SU-DHL-6 (cell line): ENCODE measurements around the gene DIP2C.

Experiments
- H2AFZ ChIP-seq: fragments of 200-600 bp; sonication (generic); 2 replicates; pipeline ENCODE4 v1.6.1; 2014; ENCODE audit warnings: low read depth, mild to moderate bottlenecking, moderate library complexity, mixed read lengths, antibody characterized with exemption, low read length; ENCODE audit not compliant: severe bottlenecking
- H3F3A ChIP-seq: fragments of 200-600 bp; shearing (Covaris generic); 2 replicates; pipeline ENCODE4 v1.6.0; 2016; ENCODE audit warnings: antibody characterized with exemption, mild to moderate bottlenecking; ENCODE audit not compliant: insufficient read depth
- H3K27ac ChIP-seq: fragments of 200-600 bp; sonication (generic); 2 replicates; pipeline ENCODE4 v1.5.1; 2016; ENCODE audit warnings: low read depth, mild to moderate bottlenecking, low read length, moderate library complexity, mixed read lengths
- H3K27me3 ChIP-seq: fragments of 200-600 bp; sonication (generic), shearing (Covaris generic); 2 replicates; pipeline ENCODE4 v1.6.0; 2014; ENCODE audit warnings: mild to moderate bottlenecking, low read length
- H3K36me3 ChIP-seq: fragments of 200-600 bp; sonication (generic); 2 replicates; pipeline ENCODE4 v1.6.1; 2014; ENCODE audit warnings: mild to moderate bottlenecking, low read length, mixed read lengths
- H3K4me2 ChIP-seq: fragments of 300-600, 200-600 bp; shearing (Covaris generic), sonication (generic); 2 replicates; pipeline ENCODE4 v1.6.0; 2014; ENCODE audit warnings: low read length, low read depth, mild to moderate bottlenecking; ENCODE audit not compliant: poor library complexity, severe bottlenecking
- H3K4me3 ChIP-seq: fragments of 200-600 bp; sonication (generic); 2 replicates; pipeline ENCODE4 v1.5.1; 2014; ENCODE audit warnings: antibody characterized with exemption, low read length, mild to moderate bottlenecking, mixed read lengths; ENCODE audit not compliant: insufficient read depth, poor library complexity, severe bottlenecking
- H3K79me2 ChIP-seq: fragments of 200-600 bp; sonication (generic); 2 replicates; pipeline ENCODE4 v1.6.1; 2014; ENCODE audit warnings: mild to moderate bottlenecking, low read length, moderate library complexity; ENCODE audit not compliant: insufficient read depth
- H3K9ac ChIP-seq: fragments of 200-600 bp; sonication (generic); 2 replicates; pipeline ENCODE4 v1.7.0; 2014; ENCODE audit warnings: mild to moderate bottlenecking, low read length
- H3K9me2 ChIP-seq: fragments of 200-600 bp; sonication (generic); replicated peaks from 2 replicates; pipeline ENCODE4 v1.6.1; 2014; ENCODE audit warnings: low read length; ENCODE audit not compliant: insufficient read depth
- H3K9me3 ChIP-seq: fragments of 200-600 bp; sonication (generic); 2 replicates; pipeline ENCODE4 v1.6.1; 2014; ENCODE audit warnings: low read length, mixed read lengths; ENCODE audit not compliant: insufficient read depth
- H4K20me1 ChIP-seq: fragments of 200-600 bp; sonication (generic); 2 replicates; pipeline ENCODE4 v1.6.1; 2014; ENCODE audit warnings: low read depth, mild to moderate bottlenecking, antibody characterized with exemption, low read length, moderate library complexity, mixed read lengths
- EZH2phosphoT487 ChIP-seq: fragments of 200-600 bp; sonication (generic), shearing (Covaris generic); conservative IDR thresholded peaks from 2 replicates; pipeline ENCODE4 v1.6.1; 2018; ENCODE audit warnings: mild to moderate bottlenecking, antibody characterized with exemption, low read length, moderate library complexity, mixed read lengths
- TF ChIP-seq, protein P1 (sequence below): fragments of 200-600 bp; sonication (generic); IDR thresholded peaks from one replicate; pipeline ENCODE4 v1.5.1; 2017; ENCODE audit warnings: antibody characterized with exemption, mild to moderate bottlenecking, low read length, moderate library complexity; ENCODE audit not compliant: insufficient read depth, poor library complexity, severe bottlenecking

DIP2C gene

GRCh38 chr10:689452-690371 lies at the start of gene DIP2C:
Gene DIP2C, minus strand, starts transcription at chr10:689668. Its CDS starts 90 bp downstream, at chr10:689578.
- H3K9ac ChIP-seq, result no peak within 1 kb of the TSS
- no peaks in the 10 kb centered on the region for H3K79me2 ChIP-seq
- no peaks in the 10 kb centered on the region for H3F3A ChIP-seq
- no peaks in the 10 kb centered on the region for H3K27me3 ChIP-seq
- no peak within 1 kb of the TSS for H3K4me3 ChIP-seq
- H4K20me1 ChIP-seq, result no peaks in the 10 kb centered on the region
- no peak within 1 kb of the TSS for H2AFZ ChIP-seq
- H3K4me2 ChIP-seq, result no peak within 1 kb of the TSS
- no peaks in the 10 kb centered on the region for H3K36me3 ChIP-seq
- H3K9me2 ChIP-seq, result no peaks in the 10 kb centered on the region
- no peak within 1 kb of the TSS for H3K27ac ChIP-seq
- no peaks in the 10 kb centered on the region for H3K9me3 ChIP-seq
- TF ChIP-seq, protein P1, sequence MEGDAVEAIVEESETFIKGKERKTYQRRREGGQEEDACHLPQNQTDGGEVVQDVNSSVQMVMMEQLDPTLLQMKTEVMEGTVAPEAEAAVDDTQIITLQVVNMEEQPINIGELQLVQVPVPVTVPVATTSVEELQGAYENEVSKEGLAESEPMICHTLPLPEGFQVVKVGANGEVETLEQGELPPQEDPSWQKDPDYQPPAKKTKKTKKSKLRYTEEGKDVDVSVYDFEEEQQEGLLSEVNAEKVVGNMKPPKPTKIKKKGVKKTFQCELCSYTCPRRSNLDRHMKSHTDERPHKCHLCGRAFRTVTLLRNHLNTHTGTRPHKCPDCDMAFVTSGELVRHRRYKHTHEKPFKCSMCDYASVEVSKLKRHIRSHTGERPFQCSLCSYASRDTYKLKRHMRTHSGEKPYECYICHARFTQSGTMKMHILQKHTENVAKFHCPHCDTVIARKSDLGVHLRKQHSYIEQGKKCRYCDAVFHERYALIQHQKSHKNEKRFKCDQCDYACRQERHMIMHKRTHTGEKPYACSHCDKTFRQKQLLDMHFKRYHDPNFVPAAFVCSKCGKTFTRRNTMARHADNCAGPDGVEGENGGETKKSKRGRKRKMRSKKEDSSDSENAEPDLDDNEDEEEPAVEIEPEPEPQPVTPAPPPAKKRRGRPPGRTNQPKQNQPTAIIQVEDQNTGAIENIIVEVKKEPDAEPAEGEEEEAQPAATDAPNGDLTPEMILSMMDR, result no peak
- no peak for TF ChIP-seq EZH2phosphoT487

GRCh38 chr10:734481-734880 lies 45.0 kb upstream of the DIP2C start:
- Histone ChIP-seq H2AFZ (no peak overlapping the region), H3F3A (no peaks in the 10 kb centered on the region), H3K36me3 (no peaks in the 10 kb centered on the region), H3K4me2 (no peak overlapping the region), H3K27me3 (no peaks in the 10 kb centered on the region), H3K27ac (no peak overlapping the region), H3K4me3 (no peak overlapping the region), H3K79me2 (no peaks in the 10 kb centered on the region), H3K9me3 (no peaks in the 10 kb centered on the region), H4K20me1 (no peaks in the 10 kb centered on the region), H3K9ac (no peak overlapping the region), H3K9me2 (no peaks in the 10 kb centered on the region)
- TF ChIP-seq, protein P1, result no peak
- TF ChIP-seq EZH2phosphoT487, result no peak

DNA sequence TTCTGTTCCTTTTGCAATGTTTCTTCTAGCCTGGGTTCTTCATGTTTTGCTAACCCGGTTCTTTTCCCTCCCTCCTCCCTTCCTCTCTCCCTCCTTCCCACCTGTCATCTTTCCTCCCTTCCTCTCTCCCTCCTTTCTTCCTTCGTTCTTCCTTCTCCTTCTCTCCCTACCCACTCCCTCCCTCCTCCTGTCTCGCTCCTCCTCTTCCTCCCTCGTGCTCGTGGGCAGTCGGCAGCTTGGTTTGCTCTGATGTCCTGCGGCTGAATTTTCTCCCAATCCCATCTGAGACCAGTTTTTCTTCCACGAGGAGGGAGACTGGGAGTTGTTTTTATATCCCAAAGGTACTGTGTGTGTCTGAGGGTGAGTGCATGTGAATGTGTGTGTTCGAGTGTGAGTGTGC lies 43.6 kb upstream of the DIP2C start:
- Histone ChIP-seq H3K4me2 (no peak overlapping the region), H3K9me2 (no peaks in the 10 kb centered on the region), H3K27ac (no peak overlapping the region), H2AFZ (no peak overlapping the region), H4K20me1 (no peaks in the 10 kb centered on the region), H3K36me3 (no peaks in the 10 kb centered on the region), H3K9ac (no peak overlapping the region), H3F3A (no peaks in the 10 kb centered on the region), H3K79me2 (no peaks in the 10 kb centered on the region), H3K27me3 (no peaks in the 10 kb centered on the region), H3K4me3 (no peak overlapping the region), H3K9me3 (no peaks in the 10 kb centered on the region)
- TF ChIP-seq EZH2phosphoT487, result no peak

DNA sequence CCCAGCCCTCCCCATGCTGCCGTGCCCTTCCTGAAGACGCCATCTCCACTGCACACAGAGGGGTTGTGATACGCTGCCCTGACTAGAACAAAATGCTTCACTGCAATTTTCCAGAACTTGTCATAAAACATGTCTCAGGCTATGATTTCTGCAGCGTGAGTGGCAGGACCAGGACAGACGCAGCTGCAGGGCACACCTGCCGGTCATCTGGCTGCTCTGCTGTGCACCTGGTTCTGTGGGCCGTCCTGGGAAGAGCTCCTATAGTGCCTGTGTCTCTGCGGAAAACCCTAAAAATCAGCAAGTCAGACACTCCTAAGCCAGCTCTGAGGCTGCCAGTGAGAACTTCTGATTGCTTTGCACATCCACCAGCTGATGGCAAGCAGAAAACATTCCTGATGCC lies 39.7 kb upstream of the DIP2C start:
- H3K27me3 ChIP-seq, result no peaks in the 10 kb centered on the region
- H4K20me1 ChIP-seq, result no peaks in the 10 kb centered on the region
- no peak overlapping the region for H3K4me3 ChIP-seq
- H3K9me3 ChIP-seq, result no peaks in the 10 kb centered on the region
- no peaks in the 10 kb centered on the region for H3K36me3 ChIP-seq
- no peaks in the 10 kb centered on the region for H3F3A ChIP-seq
- H3K27ac ChIP-seq, result no peak overlapping the region
- H3K9ac ChIP-seq, result no peak overlapping the region
- no peaks in the 10 kb centered on the region for H3K79me2 ChIP-seq
- H3K4me2 ChIP-seq, result no peak overlapping the region
- H2AFZ ChIP-seq, result no peak overlapping the region
- no peaks in the 10 kb centered on the region for H3K9me2 ChIP-seq
- TF ChIP-seq, protein P1, result no peak
- TF ChIP-seq EZH2phosphoT487, result no peak
